ENCODE data around the gene ATG4C.

GRCh38 chr1:62778208-62778607 is 5.7 kb upstream of the ATG4C start:
- TF ChIP-seq EZH2 (IDR thresholded peaks at IDR 0.05) (no peak), POLR2AphosphoS5 (IDR thresholded peaks at IDR 0.05; ENCODE audit: borderline replicate concordance, low read depth, low read length) (no peak)

Measured in SK-N-MC (cell line).